B cell (primary cell): ENCODE data around the gene KMT2D. TPM values are rescaled to one million over a fixed set of nuclear protein-coding genes. Genes with fewer than 3 reads are reported as not detected.

Experiments
- ATAC-seq: fragments of 200-7000 bp; cut with Tn5 transposase; one replicate; pipeline ENCODE4 v1.10.0; 2021; ENCODE audit warnings: low read depth, mild to moderate bottlenecking, moderate number of reproducible peaks, moderate library complexity
- CTCF ChIA-PET: fragments of 350-600 bp; sonication (Branson Sonifier 250); formaldehyde crosslinking; loops from one replicate; lab custom pipeline; 2021; ENCODE audit warnings: antibody characterized with exemption, inconsistent platforms; lab: Charles Lee
- POLR2A ChIA-PET: fragments of 350-600 bp; sonication (Branson Sonifier 250); formaldehyde crosslinking; loops from one replicate; lab custom pipeline; 2021; ENCODE audit warnings: antibody characterized with exemption; lab: Charles Lee
- DNase-seq: peaks from one replicate; pipeline ENCODE4 v3.0.0; 2013
- H2AFZ ChIP-seq: 2 replicates; pipeline ENCODE4 v1.6.1; 2012; ENCODE audit warnings: mild to moderate bottlenecking, low read depth, low read length; ENCODE audit not compliant: insufficient read depth, poor library complexity, severe bottlenecking
- H3K27ac ChIP-seq, 2 donors: 1 replicate in 1 of 2; 2 replicates in 1 of 2; pipeline ENCODE4 v1.5.1; 2012 to 2013; ENCODE audit warnings: low read length in 2 of 2, mild to moderate bottlenecking in 2 of 2, moderate library complexity in 1 of 2
- H3K27me3 ChIP-seq, 4 experiments: fragments of 200-600 bp in 1 of 4; sonication (generic) in 1 of 4; replicated peaks in 1 of 4; 1 replicate in 2 of 4; 2 replicates in 2 of 4; pipeline versions ENCODE4 v1.6.1 to v1.7.0; 2013 to 2016; ENCODE audit warnings: low read length in 3 of 4, mild to moderate bottlenecking in 2 of 4, mixed read lengths in 1 of 4, moderate library complexity in 1 of 4; ENCODE audit not compliant: insufficient read depth in 4 of 4, control insufficient read depth in 3 of 4; ENCODE audit errors: control extremely low read depth in 1 of 4
- H3K36me3 ChIP-seq, 2 experiments: replicated peaks in 1 of 2; 1 replicate in 1 of 2; 2 replicates in 1 of 2; pipeline versions ENCODE4 v1.6.1 to v1.7.1; 2013; ENCODE audit warnings: low read length in 1 of 2; ENCODE audit not compliant: insufficient read depth in 2 of 2, control insufficient read depth in 1 of 2; ENCODE audit errors: control extremely low read depth in 1 of 2, extremely low read depth in 1 of 2
- H3K4me1 ChIP-seq, 2 donors: fragments of 200-600 bp in 1 of 2; sonication (generic) in 1 of 2; 1 replicate in 1 of 2; 2 replicates in 1 of 2; pipeline versions ENCODE4 v1.5.1 to v1.6.1; 2013 to 2017; ENCODE audit warnings: low read length in 2 of 2; ENCODE audit not compliant: control insufficient read depth in 2 of 2, insufficient read depth in 2 of 2
- H3K4me2 ChIP-seq: replicated peaks from 2 replicates; pipeline ENCODE3; 2012; ENCODE audit warnings: mild to moderate bottlenecking, low read depth, low read length; ENCODE audit not compliant: poor library complexity, severe bottlenecking
- H3K4me3 ChIP-seq, 5 experiments: fragments of 200-600 bp in 1 of 5; sonication (generic) in 1 of 5; 1 replicate in 3 of 5; 2 replicates in 2 of 5; pipeline versions ENCODE4 v1.5.1 to v1.7.0; 2011 to 2016; ENCODE audit warnings: low read length in 4 of 5, mild to moderate bottlenecking in 4 of 5, low read depth in 2 of 5, control low read depth in 1 of 5, moderate library complexity in 1 of 5; ENCODE audit not compliant: insufficient read depth in 1 of 5; ENCODE audit errors: control extremely low read depth in 1 of 5, extremely low read depth in 1 of 5
- H3K79me2 ChIP-seq: fragments of 200-600 bp; sonication (generic); one replicate; pipeline ENCODE4 v1.6.0; 2016; ENCODE audit warnings: low read length; ENCODE audit not compliant: control insufficient read depth, insufficient read depth
- H3K9ac ChIP-seq: fragments of 200-600 bp; sonication (generic); 2 replicates; pipeline ENCODE4 v1.6.1; 2017; ENCODE audit warnings: mild to moderate bottlenecking, low read length, moderate library complexity
- H3K9me3 ChIP-seq, 3 donors: one replicate each; pipeline versions ENCODE4 v1.6.1 to v1.7.1; 2013; ENCODE audit warnings: low read length in 2 of 3; ENCODE audit not compliant: control insufficient read depth in 2 of 3, insufficient read depth in 1 of 3; ENCODE audit errors: control extremely low read depth in 1 of 3
- H4K20me1 ChIP-seq: 2 replicates; pipeline ENCODE4 v1.6.0; 2012; ENCODE audit warnings: mild to moderate bottlenecking, low read length; ENCODE audit not compliant: insufficient read depth, control insufficient read depth, poor library complexity, severe bottlenecking
- H3K27ac Mint-ChIP-seq: one replicate; pipeline ENCODE4 v1.8.0; 2021; ENCODE audit warnings: mixed read lengths
- H3K27me3 Mint-ChIP-seq: one replicate; pipeline ENCODE4 v1.8.0; 2021; ENCODE audit warnings: mixed read lengths
- H3K4me1 Mint-ChIP-seq: one replicate; pipeline ENCODE4 v1.8.0; 2021; ENCODE audit warnings: mixed read lengths
- H3K4me3 Mint-ChIP-seq: one replicate; pipeline ENCODE4 v1.8.0; 2021; ENCODE audit warnings: mixed read lengths
- H3K9me3 Mint-ChIP-seq: one replicate; pipeline ENCODE4 v1.8.0; 2022; ENCODE audit warnings: mixed read lengths; ENCODE audit not compliant: insufficient read depth
- CTCF ChIP-seq: fragments of 200-600 bp; IDR thresholded peaks from one replicate; pipeline ENCODE4 v1.8.0; 2022; ENCODE audit warnings: antibody characterized with exemption, mild to moderate bottlenecking
- EZH2 ChIP-seq: IDR thresholded peaks from 2 replicates; pipeline ENCODE4 v1.6.1; 2012; ENCODE audit warnings: borderline replicate concordance, low read depth, mild to moderate bottlenecking, moderate library complexity, low read length; ENCODE audit not compliant: insufficient read depth, poor library complexity, severe bottlenecking
- WGBS: methylation state at CpG from one replicate; pipeline ENCODE4 v1.1.5; 2013; ENCODE audit warnings: missing lambda C conversion rate; ENCODE audit not compliant: insufficient coverage; 5-methylcytosine and 5-hydroxymethylcytosine counted together
- intact Hi-C: fragments of 100-400 bp; cut with micrococcal nuclease; formaldehyde crosslinking; loops from one replicate; pipeline ENCODE4 v1.10.0; 2022
- polyA plus RNA-seq: library from polyadenylated mRNA; depleted of rRNA; stranded (reverse); fragments of >200 nt; gene quantifications from 2 replicates; pipeline ENCODE4 v1.2.3, GENCODE V29; 2012
- total RNA-seq, 2 donors: library from RNA; stranded (reverse); fragments of 120-200 nt in 1 of 2; gene quantifications; 1 replicate in 1 of 2; 2 replicates in 1 of 2; pipeline versions ENCODE4 v1.2.3 to v1.2.4, GENCODE V29; 2013 to 2022

KMT2D gene
- total and polyA plus RNA-seq, 2 donors (not counting 1 experiment from before 2014, with no cell fraction given), result 64.0 to 179 TPM

- H4K20me1 ChIP-seq, result peaks cover 20% of the 10 kb centered on the region
- no peak overlapping the region for H3K9ac ChIP-seq
- no peak overlapping the region for H3K27ac Mint-ChIP-seq
- peaks cover 46% of the 10 kb centered on the region for H3K79me2 ChIP-seq
- TF ChIP-seq EZH2, result no peak
- TF ChIP-seq CTCF, result no peak
- no peaks in the 10 kb centered on the region for H3K9me3 ChIP-seq
- 75% methylated on average over 1 of the region's 1 CpG for WGBS
- peaks cover 0 to 30% of the 10 kb centered on the region in 2 experiments for H3K36me3 ChIP-seq
- H3K27me3 Mint-ChIP-seq, result no peaks in the 10 kb centered on the region
- no peak overlapping the region for H2AFZ ChIP-seq
- H3K4me1 Mint-ChIP-seq, result peaks cover 25% of the 10 kb centered on the region
- peaks cover 13 to 16% of the 10 kb centered on the region in 2 donors for H3K4me1 ChIP-seq
- no peaks in the 10 kb centered on the region for H3K9me3 Mint-ChIP-seq
- no peak overlapping the region for H3K4me3 ChIP-seq
- no peak overlapping the region for H3K4me3 Mint-ChIP-seq
- no peak for DNase-seq
- no peak overlapping the region for H3K4me2 ChIP-seq
- intact Hi-C loops, result no loop called here
- H3K27ac ChIP-seq, result no peak overlapping the region
- ATAC-seq, result no peak
- no peaks in the 10 kb centered on the region for H3K27me3 ChIP-seq
- CTCF ChIA-PET, result interaction anchor here (1.0 to 7.2 kb wide), 5 partner anchors 9 to 90 kb away, joined by 3 to 61 read pairs (median 7); partner anchors contain the start of genes DDN, FKBP11 and WNT1
- POLR2A ChIA-PET, result interaction anchor here (1.2 kb wide), 1 partner anchor 46 kb away, joined by 3 read pairs; the partner anchor contains the start of gene KMT2D
Measured at GRCh38 chr12:49014547-49014946, 46.0 kb downstream of the KMT2D start.

GRCh38 chr12:49013428-49013827, 47.2 kb downstream of the KMT2D start:
- Histone ChIP-seq H3K9me3 (no peaks in the 10 kb centered on the region), H4K20me1 (peaks cover 20% of the 10 kb centered on the region), H2AFZ (no peak overlapping the region), H3K9ac (no peak overlapping the region), H3K4me2 (no peak overlapping the region), H3K4me3 (no peak overlapping the region), H3K36me3 (peaks cover 0 to 31% of the 10 kb centered on the region in 2 experiments), H3K4me1 (peaks cover 11 to 12% of the 10 kb centered on the region in 2 donors), H3K27me3 (no peaks in the 10 kb centered on the region), H3K27ac (no peak overlapping the region), H3K79me2 (peaks cover 44% of the 10 kb centered on the region)
- ChIA-PET CTCF (interaction anchor here (1.0 to 7.2 kb wide), 3 partner anchors 16 to 55 kb away, joined by 3 to 61 read pairs (median 7); partner anchors contain the start of genes DDN and WNT1), POLR2A (no interaction called here)
- ATAC-seq (no peak), DNase-seq (no peak)
- H3K4me1 Mint-ChIP-seq, result peaks cover 19% of the 10 kb centered on the region
- 100% methylated on average over 2 of the region's 3 CpGs for WGBS
- no peaks in the 10 kb centered on the region for H3K27me3 Mint-ChIP-seq
- H3K9me3 Mint-ChIP-seq, result no peaks in the 10 kb centered on the region
- TF ChIP-seq EZH2 (no peak), CTCF (no peak)
- intact Hi-C loops, result no loop called here
- H3K27ac Mint-ChIP-seq, result no peak overlapping the region
- H3K4me3 Mint-ChIP-seq, result no peak overlapping the region
